Activated CD8-positive, alpha-beta memory T cell treated with anti-CD3 and anti-CD28 coated beads, Interleukin-2, amount 10 ng/mL, durations not matched to agents 7 days and 5 days (primary cell): ENCODE data around the gene ST3GAL5. TPM values are rescaled to one million over a fixed set of nuclear protein-coding genes. Genes with fewer than 3 reads are reported as not detected.
"Not testable (repeated sequence)": the region's sequence is repeated elsewhere in the genome, so short reads cannot be mapped to it uniquely, and the experiment has no call there.

ENCODE experiments used
- ATAC-seq: fragments of 150-1000 bp; cut with Tn5 transposase; one replicate; pipeline ENCODE4 v1.10.0; 2021; ENCODE audit warnings: moderate library complexity
- CTCF ChIA-PET: fragments of 350-600 bp; sonication (Branson Sonifier 250); formaldehyde crosslinking; loops from one replicate; lab custom pipeline; 2021; ENCODE audit warnings: antibody characterized with exemption; lab: Charles Lee
- DNase-seq: peaks from one replicate; pipeline ENCODE4 v3.0.0-alpha.2; 2020
- H3K27ac Mint-ChIP-seq: one replicate; pipeline ENCODE4 v1.8.0; 2021; ENCODE audit warnings: mild to moderate bottlenecking, mixed read lengths
- H3K27me3 Mint-ChIP-seq: one replicate; pipeline ENCODE4 v1.8.0; 2021; ENCODE audit warnings: mixed read lengths
- H3K36me3 Mint-ChIP-seq: one replicate; pipeline ENCODE4 v1.8.0; 2021; ENCODE audit warnings: mild to moderate bottlenecking, mixed read lengths
- H3K4me1 Mint-ChIP-seq: one replicate; pipeline ENCODE4 v1.8.0; 2021; ENCODE audit warnings: mixed read lengths
- H3K4me3 Mint-ChIP-seq: one replicate; pipeline ENCODE4 v1.8.0; 2021; ENCODE audit warnings: mild to moderate bottlenecking, moderate library complexity, mixed read lengths
- H3K9me3 Mint-ChIP-seq: one replicate; pipeline ENCODE4 v1.8.0; 2022; ENCODE audit warnings: low read depth, mixed read lengths
- total RNA-seq, 2 experiments: library from RNA; stranded (reverse); gene quantifications; one replicate each; pipeline ENCODE4 v1.2.3, GENCODE V29; 2021

Gene ST3GAL5
- total RNA-seq, 2 experiments from 2014 or later: 73.9 to 74.0 TPM

DNA sequence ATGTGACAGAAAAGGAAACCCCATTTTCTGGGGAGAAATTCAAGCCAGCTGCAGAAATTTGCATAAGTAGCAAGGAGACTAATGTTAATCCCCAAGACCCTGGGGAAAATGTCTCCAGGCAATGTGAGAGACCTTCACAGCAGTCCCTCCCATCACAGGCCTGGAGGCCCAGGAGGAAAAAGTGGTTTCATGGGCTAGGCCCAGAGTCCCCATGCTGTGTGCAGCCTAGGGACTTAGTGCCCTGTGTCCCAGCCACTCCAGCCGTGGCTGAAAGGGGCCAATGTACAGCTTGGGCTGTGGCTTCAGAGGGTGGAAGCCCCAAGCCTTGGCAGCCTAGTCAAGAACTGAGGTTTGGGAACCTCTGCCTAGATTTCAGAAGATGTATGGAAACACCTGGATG is 7.0 kb downstream of the ST3GAL5 start:
- H3K27me3 Mint-ChIP-seq, DNase-seq, H3K4me3 Mint-ChIP-seq, ATAC-seq, H3K27ac Mint-ChIP-seq: not testable (repeated sequence)
- H3K4me1 Mint-ChIP-seq: peaks cover 62% of the 10 kb centered on the region
- CTCF ChIA-PET: interaction anchor here (1.1 kb wide), 1 partner anchor 11 kb away, joined by 3 read pairs; no protein-coding TSS in a partner anchor
- H3K9me3 Mint-ChIP-seq: peaks cover 13% of the 10 kb centered on the region
- peaks cover 65% of the 10 kb centered on the region for H3K36me3 Mint-ChIP-seq

DNA sequence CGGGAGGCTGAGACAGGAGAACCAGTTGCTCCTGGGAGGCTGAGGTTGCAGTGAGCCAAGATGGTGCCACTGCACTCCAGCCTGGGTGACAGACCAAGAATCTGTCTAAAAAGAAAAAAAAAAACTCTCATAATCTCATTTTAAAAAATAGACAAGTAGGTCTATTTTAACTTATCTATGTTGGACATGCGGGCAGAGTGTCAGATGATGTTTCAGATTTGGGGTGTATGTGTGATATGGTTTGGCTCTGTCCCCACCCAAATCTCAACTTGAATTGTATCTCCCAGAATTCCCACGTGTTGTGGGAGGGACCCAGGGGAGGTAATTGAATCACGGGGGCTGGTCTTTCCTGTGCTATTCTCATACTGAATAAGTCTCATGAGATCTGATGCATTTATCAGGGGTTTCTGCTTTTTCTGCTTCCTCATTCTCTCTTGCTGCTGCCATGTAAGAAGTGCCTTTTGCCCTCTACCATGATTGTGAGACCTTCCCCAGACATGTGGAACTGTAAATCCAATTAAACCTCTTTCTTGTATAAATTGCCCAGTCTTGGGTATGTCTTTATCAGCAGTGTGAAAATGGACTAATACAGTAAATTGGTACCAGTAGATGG is 8.0 kb downstream of the ST3GAL5 start:
- CTCF ChIA-PET: interaction anchor here (4.0 kb wide), 1 partner anchor 53 kb away, joined by 14 read pairs; no protein-coding TSS in a partner anchor

DNA sequence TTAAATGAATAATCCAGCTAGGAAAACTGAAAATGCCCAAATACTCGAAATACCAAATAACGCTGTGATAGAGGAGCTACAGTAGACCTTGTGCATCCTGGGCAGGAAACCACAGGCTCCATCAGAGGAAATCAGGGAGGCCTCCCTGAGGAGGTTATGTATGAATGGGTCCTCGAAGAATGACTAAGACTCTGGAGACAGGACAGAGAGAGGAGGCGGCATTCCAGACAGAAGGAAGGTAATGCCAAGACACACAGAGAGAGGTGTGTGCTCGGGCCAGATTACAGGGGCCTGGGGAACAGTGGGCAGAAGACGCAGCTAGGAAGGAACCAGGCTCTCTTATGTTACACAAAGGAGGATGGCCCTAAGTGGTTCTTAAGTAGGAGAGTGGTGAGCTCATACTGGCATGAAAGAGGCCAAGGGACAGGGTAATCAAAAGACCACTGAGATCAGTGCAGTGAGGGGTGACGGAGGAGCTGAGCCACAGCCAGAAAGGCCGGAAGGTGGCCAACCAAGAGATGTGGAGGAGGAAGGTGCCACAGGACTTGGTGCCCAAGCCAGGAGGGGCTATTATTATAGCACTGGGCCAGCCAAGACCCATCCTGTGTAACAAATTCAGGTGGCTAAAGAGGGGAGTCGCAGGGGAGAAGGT is 9.9 kb downstream of the ST3GAL5 start:
- H3K36me3 Mint-ChIP-seq: peaks cover 49% of the 10 kb centered on the region
- no peak overlapping the region for H3K4me3 Mint-ChIP-seq
- H3K27me3 Mint-ChIP-seq: no peaks in the 10 kb centered on the region
- ATAC-seq: no peak
- peaks cover 53% of the 10 kb centered on the region for H3K4me1 Mint-ChIP-seq
- peaks cover 13% of the 10 kb centered on the region for H3K9me3 Mint-ChIP-seq
- H3K27ac Mint-ChIP-seq: no peak overlapping the region
- CTCF ChIA-PET: interaction anchor here (1.1 to 4.0 kb wide), 5 partner anchors 9 to 51 kb away, joined by 3 to 14 read pairs (median 8); no protein-coding TSS in a partner anchor
- DNase-seq: no peak

More for the DNA sequence above, 8.0 kb downstream of the ST3GAL5 start:
- DNase-seq, H3K27ac Mint-ChIP-seq, ATAC-seq, H3K27me3 Mint-ChIP-seq, H3K4me3 Mint-ChIP-seq: not testable (repeated sequence)
- Mint-ChIP-seq H3K9me3 (peaks cover 13% of the 10 kb centered on the region), H3K36me3 (peaks cover 59% of the 10 kb centered on the region), H3K4me1 (peaks cover 54% of the 10 kb centered on the region)

DNA sequence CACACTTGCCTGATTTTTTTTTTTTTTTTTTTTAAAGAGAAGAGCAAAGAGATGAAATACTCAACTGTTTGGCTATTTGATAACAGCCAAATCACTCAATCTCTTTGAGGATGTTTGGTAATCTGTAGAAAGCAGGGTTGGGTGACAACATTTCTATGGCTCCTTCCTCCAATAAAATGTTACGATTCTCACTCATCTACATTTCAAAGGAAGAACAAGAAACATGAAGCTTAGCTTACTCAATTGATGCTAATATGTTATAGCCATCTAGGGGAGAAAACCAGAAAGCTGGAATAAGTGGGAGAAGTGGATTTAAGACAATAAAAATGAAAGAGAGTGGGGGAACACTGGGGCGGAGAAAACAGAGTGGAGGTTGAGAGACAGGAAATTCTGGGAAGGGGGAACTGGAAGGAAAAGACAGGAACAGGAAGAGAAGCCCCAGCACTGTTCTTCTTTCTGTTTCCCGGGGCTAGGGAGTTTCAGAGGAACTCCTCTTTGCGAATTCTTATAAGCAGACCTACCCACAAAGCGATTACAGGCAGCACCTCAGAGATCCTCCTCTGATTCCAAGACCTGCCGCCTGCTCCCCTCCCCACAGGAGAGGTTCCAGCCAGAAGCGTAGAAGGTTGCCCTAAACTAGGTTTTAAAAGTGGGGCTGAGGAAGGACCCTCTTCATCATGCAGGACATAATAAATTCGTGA is 13.3 kb downstream of the ST3GAL5 start:
- peaks cover 22% of the 10 kb centered on the region for H3K36me3 Mint-ChIP-seq
- no peak overlapping the region for H3K27ac Mint-ChIP-seq
- CTCF ChIA-PET: interaction anchor here (1.1 to 1.5 kb wide), 3 partner anchors 9 to 14 kb away, joined by 3 to 4 read pairs (median 4); no protein-coding TSS in a partner anchor
- no peaks in the 10 kb centered on the region for H3K9me3 Mint-ChIP-seq
- ATAC-seq (no peak), DNase-seq (no peak)
- peaks cover 49% of the 10 kb centered on the region for H3K4me1 Mint-ChIP-seq
- no peaks in the 10 kb centered on the region for H3K27me3 Mint-ChIP-seq
- no peak overlapping the region for H3K4me3 Mint-ChIP-seq

DNA sequence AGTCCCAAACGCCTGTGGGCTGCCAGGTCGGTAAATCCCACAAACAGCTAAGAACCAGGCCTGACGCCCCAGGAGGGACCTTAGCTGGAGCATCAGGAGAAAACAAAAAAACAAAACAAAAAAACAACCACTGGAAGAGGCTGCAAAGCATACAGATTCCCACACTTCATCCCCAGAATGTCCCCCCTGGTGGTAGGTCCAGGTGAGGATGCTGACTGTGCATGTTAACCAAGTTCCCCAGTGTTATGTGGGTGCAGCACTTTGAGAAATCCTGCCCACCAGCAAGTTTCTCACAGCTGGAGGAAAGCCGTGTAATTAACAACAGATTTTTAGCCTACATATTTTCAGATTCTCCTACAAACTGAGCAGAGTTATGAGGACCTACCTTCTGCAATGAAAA is 15.1 kb downstream of the ST3GAL5 start:
- DNase-seq (no peak), ATAC-seq (no peak)
- Mint-ChIP-seq H3K4me3 (no peak overlapping the region), H3K9me3 (no peaks in the 10 kb centered on the region), H3K27me3 (no peaks in the 10 kb centered on the region), H3K4me1 (peaks cover 32% of the 10 kb centered on the region), H3K36me3 (peaks cover 19% of the 10 kb centered on the region), H3K27ac (no peak overlapping the region)
- CTCF ChIA-PET: interaction anchor here (0.9 to 1.8 kb wide), 3 partner anchors 20 to 46 kb away, joined by 4 to 7 read pairs (median 6); no protein-coding TSS in a partner anchor

DNA sequence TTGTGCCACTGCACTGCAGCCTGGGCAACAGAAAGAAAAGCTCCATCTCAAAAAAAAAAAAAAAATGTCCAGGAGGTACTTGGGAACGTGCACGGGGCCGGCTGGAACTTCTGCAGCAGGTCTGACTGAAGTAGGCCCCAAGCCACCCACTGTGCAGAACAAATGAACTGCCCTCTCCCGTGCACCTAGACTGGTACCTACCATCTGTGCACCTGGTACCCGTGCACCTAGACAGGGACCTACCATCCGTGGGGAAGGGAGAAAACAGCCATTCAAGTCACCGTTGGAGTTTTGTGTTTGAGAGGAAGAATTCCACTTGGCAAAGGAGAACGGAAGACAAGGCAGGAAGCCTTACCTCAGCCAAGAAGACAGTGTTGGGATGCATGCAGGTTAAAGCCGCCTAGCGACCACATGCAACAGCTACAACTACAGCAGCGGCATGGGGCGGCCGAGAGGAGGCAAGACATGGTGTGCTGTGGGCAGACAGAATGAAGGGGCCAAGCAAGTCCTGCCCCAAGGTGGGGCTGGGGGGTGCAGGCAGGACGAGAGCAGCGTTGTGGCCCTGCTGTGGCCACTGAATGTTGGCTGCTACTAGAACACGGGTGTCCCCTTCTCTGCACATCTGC is 16.1 kb downstream of the ST3GAL5 start:
- peaks cover 29% of the 10 kb centered on the region for H3K4me1 Mint-ChIP-seq
- H3K27ac Mint-ChIP-seq: no peak overlapping the region
- H3K4me3 Mint-ChIP-seq: no peak overlapping the region
- H3K36me3 Mint-ChIP-seq: peaks cover 23% of the 10 kb centered on the region
- no peaks in the 10 kb centered on the region for H3K27me3 Mint-ChIP-seq
- CTCF ChIA-PET: interaction anchor here (0.7 to 1.8 kb wide), 3 partner anchors 19 to 283 kb away, joined by 3 to 7 read pairs (median 6); no protein-coding TSS in a partner anchor
- H3K9me3 Mint-ChIP-seq: no peaks in the 10 kb centered on the region
- ATAC-seq: no peak
- DNase-seq: no peak

DNA sequence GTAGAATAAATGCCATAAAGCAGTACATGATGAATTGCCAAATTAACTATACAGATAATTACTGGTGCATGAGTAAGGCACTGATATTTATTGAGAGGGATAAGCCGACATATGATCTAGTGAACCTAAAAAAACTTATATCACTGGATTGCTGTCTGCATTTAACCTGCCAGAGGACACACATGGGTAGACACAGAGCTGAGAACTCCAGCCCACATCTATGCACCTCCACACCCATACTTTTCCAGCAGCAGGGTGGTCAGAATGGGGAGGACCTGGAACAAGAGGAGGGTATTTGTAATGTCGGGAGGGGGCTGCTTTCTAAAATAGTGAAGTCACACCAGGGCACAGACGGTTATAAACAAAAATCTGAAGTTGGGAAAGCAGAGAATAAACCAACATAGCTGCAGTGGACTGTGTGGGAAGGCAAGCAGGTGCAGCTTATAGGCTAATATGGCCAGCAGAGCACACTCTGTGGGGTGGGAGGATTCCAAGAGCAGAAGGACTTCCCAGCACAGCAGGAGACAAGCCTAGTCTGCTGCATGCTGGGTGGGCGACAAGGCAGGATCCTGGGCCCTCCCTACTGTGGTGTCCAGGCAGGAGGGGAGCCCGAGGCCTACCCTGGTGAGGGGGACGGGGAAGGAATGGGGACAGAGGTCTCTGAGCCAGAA is 17.2 kb downstream of the ST3GAL5 start:
- DNase-seq: no peak
- CTCF ChIA-PET: interaction anchor here (0.7 kb wide), 2 partner anchors 29 to 284 kb away, joined by 3 read pairs; no protein-coding TSS in a partner anchor
- no peaks in the 10 kb centered on the region for H3K27me3 Mint-ChIP-seq
- no peak overlapping the region for H3K27ac Mint-ChIP-seq
- peaks cover 16% of the 10 kb centered on the region for H3K36me3 Mint-ChIP-seq
- no peak for ATAC-seq
- peaks cover 32% of the 10 kb centered on the region for H3K4me1 Mint-ChIP-seq
- H3K9me3 Mint-ChIP-seq: no peaks in the 10 kb centered on the region
- H3K4me3 Mint-ChIP-seq: no peak overlapping the region

DNA sequence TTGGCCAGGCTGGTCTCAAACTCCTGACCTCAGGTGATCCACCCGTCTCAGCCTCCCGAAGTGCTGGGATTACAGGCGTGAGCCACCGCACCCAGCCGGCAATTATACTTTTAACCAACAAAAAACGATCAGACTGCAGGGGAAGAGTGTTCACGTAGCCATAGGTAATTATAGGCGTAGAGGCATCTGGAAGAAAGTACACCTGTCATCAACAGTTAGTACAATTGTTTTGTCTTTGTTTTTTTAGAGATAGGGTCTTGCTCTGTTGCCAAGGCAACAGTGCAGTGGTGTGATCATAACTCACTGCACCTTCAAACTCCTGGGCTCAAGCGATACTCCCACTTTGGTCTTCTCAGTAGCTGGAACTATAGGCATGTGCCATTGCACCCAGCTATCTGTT is 20.0 kb downstream of the ST3GAL5 start:
- Mint-ChIP-seq H3K4me1 (peaks cover 41% of the 10 kb centered on the region), H3K36me3 (peaks cover 21% of the 10 kb centered on the region), H3K27ac (no peak overlapping the region), H3K4me3 (no peak overlapping the region), H3K9me3 (no peaks in the 10 kb centered on the region), H3K27me3 (no peaks in the 10 kb centered on the region)
- no peak for DNase-seq
- ATAC-seq: no peak
- CTCF ChIA-PET: interaction anchor here (1.0 kb wide), 1 partner anchor 21 kb away, joined by 4 read pairs; no protein-coding TSS in a partner anchor

DNA sequence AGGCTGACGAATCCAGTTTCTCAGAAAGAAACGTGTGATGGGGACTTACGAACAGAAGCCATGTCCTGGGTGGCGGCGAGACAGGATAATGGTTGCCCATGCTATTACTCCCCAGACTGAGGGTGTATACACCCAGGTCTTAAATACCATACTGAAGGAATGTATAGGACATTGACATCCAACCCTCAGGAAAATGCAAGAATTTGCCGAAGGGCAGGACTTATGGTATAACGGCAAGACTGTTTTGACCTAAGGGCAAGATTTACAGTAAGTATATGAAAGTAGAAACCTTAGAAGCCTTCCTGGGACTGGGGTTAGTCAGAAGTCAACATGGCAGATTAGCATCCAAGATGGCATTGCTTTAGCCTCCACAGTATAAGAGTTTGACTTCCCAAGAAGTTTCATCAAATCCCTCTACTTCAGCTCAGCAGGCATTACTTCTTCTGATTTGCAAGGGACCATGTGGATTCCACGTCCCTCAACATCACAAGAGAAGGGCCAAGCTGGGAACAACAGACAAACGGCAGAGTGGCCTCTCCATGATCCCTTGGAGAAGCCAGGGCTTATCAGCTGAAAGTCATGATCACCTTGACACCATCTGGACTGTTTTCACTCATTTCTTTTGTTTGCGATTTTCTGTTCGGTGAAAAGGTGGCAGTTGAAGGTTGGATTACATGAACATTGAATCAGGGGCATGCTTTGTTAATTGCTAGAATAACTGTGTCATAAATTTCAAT is 21.1 kb downstream of the ST3GAL5 start:
- DNase-seq (no peak), ATAC-seq (no peak)
- Mint-ChIP-seq H3K27me3 (no peaks in the 10 kb centered on the region), H3K9me3 (no peaks in the 10 kb centered on the region), H3K4me3 (no peak overlapping the region), H3K4me1 (peaks cover 46% of the 10 kb centered on the region), H3K27ac (no peak overlapping the region), H3K36me3 (peaks cover 27% of the 10 kb centered on the region)
- CTCF ChIA-PET: interaction anchor here (2.4 to 5.9 kb wide), 2 partner anchors 11 to 20 kb away, joined by 8 to 44 read pairs; partner anchors contain the start of gene ST3GAL5

DNA sequence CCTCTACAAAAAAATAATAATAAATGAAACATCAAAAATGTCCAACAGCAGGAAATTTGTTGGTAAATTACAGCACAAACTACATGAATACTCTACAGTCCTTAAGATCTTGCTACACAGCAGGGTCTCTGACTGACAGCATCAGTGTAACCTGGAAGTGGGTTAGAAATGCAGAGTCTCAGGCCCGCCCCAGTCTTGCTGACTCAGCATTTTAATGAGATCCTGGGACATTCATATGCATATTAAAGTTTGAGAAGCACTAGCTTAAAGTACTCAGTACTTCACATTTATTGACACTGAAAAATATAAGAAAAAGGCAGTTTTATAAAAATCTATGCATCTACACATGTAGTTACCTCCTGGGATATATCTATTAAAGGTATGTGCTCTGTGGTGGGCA is 21.7 kb downstream of the ST3GAL5 start:
- Mint-ChIP-seq H3K4me3 (no peak overlapping the region), H3K27me3 (no peaks in the 10 kb centered on the region), H3K4me1 (peaks cover 52% of the 10 kb centered on the region), H3K27ac (no peak overlapping the region), H3K36me3 (peaks cover 29% of the 10 kb centered on the region), H3K9me3 (no peaks in the 10 kb centered on the region)
- CTCF ChIA-PET: interaction anchor here (0.9 to 5.9 kb wide), 4 partner anchors 8 to 20 kb away, joined by 3 to 44 read pairs (median 6); partner anchors contain the start of gene ST3GAL5
- DNase-seq (no peak), ATAC-seq (no peak)

DNA sequence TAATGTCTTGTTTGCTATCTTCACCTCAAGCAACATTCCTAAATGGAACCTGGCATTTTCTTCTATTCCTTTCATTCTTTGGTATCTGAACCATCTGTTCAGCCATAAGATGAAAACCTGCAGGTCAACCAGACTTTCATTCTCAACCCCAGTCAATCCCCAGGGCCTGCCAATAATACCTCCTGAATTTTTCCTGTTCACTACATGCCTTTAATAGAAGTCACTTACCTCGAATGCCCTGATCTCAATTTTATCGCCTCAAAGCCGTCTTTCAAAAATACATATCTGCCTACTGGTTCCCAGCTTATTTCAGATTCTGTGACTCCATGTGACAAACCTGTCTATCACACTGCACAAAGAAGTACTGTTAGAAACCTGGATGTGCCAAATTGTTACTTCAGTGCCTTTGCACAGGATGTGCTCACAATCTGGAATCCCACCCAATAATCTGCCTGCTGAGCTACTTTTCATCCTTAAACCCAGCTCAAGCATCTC is 22.6 kb downstream of the ST3GAL5 start:
- Mint-ChIP-seq H3K27me3 (no peaks in the 10 kb centered on the region), H3K4me1 (peaks cover 59% of the 10 kb centered on the region), H3K27ac (peak overlapping the region; percentile 22), H3K4me3 (no peak overlapping the region), H3K9me3 (no peaks in the 10 kb centered on the region), H3K36me3 (peaks cover 34% of the 10 kb centered on the region)
- ATAC-seq (no peak), DNase-seq (no peak)
- CTCF ChIA-PET: interaction anchor here (0.9 to 5.9 kb wide), 6 partner anchors 9 to 175 kb away, joined by 3 to 44 read pairs (median 6); partner anchors contain the start of gene ST3GAL5
